ENCODE results near the gene SRGAP3.

SRGAP3 gene

GRCh38 chr3:8984526-8984925 is 264.9 kb downstream of the SRGAP3 start:
- TF ChIP-seq CTCF (IDR thresholded peaks at IDR 0.05) = no peak
- DNase-seq (ENCODE audit: low spot score) = no peak
- no peak overlapping the region for H3K4me3 ChIP-seq
- no peak overlapping the region for H3K27ac ChIP-seq

GRCh38 chr3:8984081-8984480 is 265.4 kb downstream of the SRGAP3 start:
- no peak for TF ChIP-seq CTCF (IDR thresholded peaks at IDR 0.05)
- no peak overlapping the region for H3K4me3 ChIP-seq
- no peak for DNase-seq (ENCODE audit: low spot score)
- no peak overlapping the region for H3K27ac ChIP-seq

GRCh38 chr3:8983591-8983990 is 265.9 kb downstream of the SRGAP3 start:
- no peak for TF ChIP-seq CTCF (IDR thresholded peaks at IDR 0.05)
- no peak overlapping the region for H3K4me3 ChIP-seq
- DNase-seq (ENCODE audit: low spot score) = no peak
- H3K27ac ChIP-seq = no peak overlapping the region

GRCh38 chr3:8983026-8983425 is 266.4 kb downstream of the SRGAP3 start:
- no peak overlapping the region for H3K4me3 ChIP-seq
- no peak for DNase-seq (ENCODE audit: low spot score)
- no peak for TF ChIP-seq CTCF (IDR thresholded peaks at IDR 0.05)
- no peak overlapping the region for H3K27ac ChIP-seq

GRCh38 chr3:8982509-8982908 is 266.9 kb downstream of the SRGAP3 start:
- Histone ChIP-seq H3K27ac (no peak overlapping the region), H3K4me3 (no peak overlapping the region)
- no peak for TF ChIP-seq CTCF (IDR thresholded peaks at IDR 0.05)
- DNase-seq (ENCODE audit: low spot score) = no peak

- TF ChIP-seq CTCF (IDR thresholded peaks at IDR 0.05) = no peak
- no peak overlapping the region for H3K4me3 ChIP-seq
- no peak for DNase-seq (ENCODE audit: low spot score)
- H3K27ac ChIP-seq = no peak overlapping the region
Observed at GRCh38 chr3:8981700-8982099, 267.7 kb downstream of the SRGAP3 start.

- Histone ChIP-seq H3K27ac (no peak overlapping the region), H3K4me3 (no peak overlapping the region)
- DNase-seq (ENCODE audit: low spot score) = no peak
- no peak for TF ChIP-seq CTCF (IDR thresholded peaks at IDR 0.05)
Observed at GRCh38 chr3:8981296-8981695, 268.1 kb downstream of the SRGAP3 start.
